Measurements from ENCODE around the gene TGFB1. TPM values are rescaled to one million over a fixed set of nuclear protein-coding genes. Genes with fewer than 3 reads are reported as not detected.

The TGFB1 gene
- total RNA-seq, 1 experiment from 2014 or later = 42.6 TPM

- Histone ChIP-seq H3K27ac (ENCODE audit: low read length) (no peak overlapping the region), H3K4me3 (ENCODE audit: low read depth in 2 of 2, low read length in 2 of 2) (no peak overlapping the region), H3K9me3 (ENCODE audit: control insufficient read depth, insufficient read depth, low read depth, low read length) (no peaks in the 10 kb centered on the region), H3K27me3 (ENCODE audit: control insufficient read depth, insufficient read depth, low read length) (no peaks in the 10 kb centered on the region), H3K36me3 (ENCODE audit: control insufficient read depth, insufficient read depth, low read length) (peaks cover 18% of the 10 kb centered on the region), H3K4me1 (ENCODE audit: control insufficient read depth, insufficient read depth, low read length) (no peaks in the 10 kb centered on the region)
- intact Hi-C loops (cut with micrococcal nuclease; ENCODE audit: unreplicated experiment) = no loop called here
- ATAC-seq (no peak), DNase-seq (ENCODE audit: low read depth, low spot score) (no peak)
- CTCF ChIA-PET = no interaction called here
- POLR2A ChIA-PET = no interaction called here
- BruUV-seq (replicated peaks) = no TSS peak
- no peak for TF ChIP-seq TCF7L2 (IDR thresholded peaks at IDR 0.05; ENCODE audit: low read depth, low read length)
- in situ Hi-C loops (cut with HindIII; ENCODE audit: low pct_unique_long_range_greater_than_20kb, low sequenced_read_pairs) = no loop called here
These were observed 64.8 kb downstream of the TGFB1 start for GRCh38 chr19:41288673-41289530.

Other genes starting within 250 kb of the TGFB1 start
- gene CYP2F1, start 239.5 kb downstream of the TGFB1 start, total RNA-seq (2021; ENCODE audit: unreplicated experiment) = not detected
- 8.5 TPM for gene CYP2S1, start 160.7 kb downstream of the TGFB1 start, total RNA-seq (2021; ENCODE audit: unreplicated experiment)
- 128 TPM for gene AXL, start 134.7 kb downstream of the TGFB1 start, total RNA-seq (2021; ENCODE audit: unreplicated experiment)
- 183 TPM for gene HNRNPUL1, start 89.5 kb downstream of the TGFB1 start, total RNA-seq (2021; ENCODE audit: unreplicated experiment)
- 25.5 TPM for gene CCDC97, start 43.8 kb downstream of the TGFB1 start, total RNA-seq (2021; ENCODE audit: unreplicated experiment)
- gene B9D2, start 10.2 kb upstream of the TGFB1 start, total RNA-seq (2021; ENCODE audit: unreplicated experiment) = 7.1 TPM
- 4.4 TPM for gene TMEM91, start 22.6 kb upstream of the TGFB1 start, total RNA-seq (2021; ENCODE audit: unreplicated experiment)
- gene EXOSC5, start 43.4 kb upstream of the TGFB1 start, total RNA-seq (2021; ENCODE audit: unreplicated experiment) = 25.2 TPM
- 11.2 TPM for gene BCKDHA, start 43.9 kb upstream of the TGFB1 start, total RNA-seq (2021; ENCODE audit: unreplicated experiment)
- gene B3GNT8, start 73.5 kb upstream of the TGFB1 start, total RNA-seq (2021; ENCODE audit: unreplicated experiment) = 0.10 TPM
- 37.5 TPM for gene DMAC2, start 86.0 kb upstream of the TGFB1 start, total RNA-seq (2021; ENCODE audit: unreplicated experiment)
- gene ERICH4, start 89.2 kb upstream of the TGFB1 start, total RNA-seq (2021; ENCODE audit: unreplicated experiment) = not detected
- not detected for gene CEACAM21, start 222.2 kb upstream of the TGFB1 start, total RNA-seq (2021; ENCODE audit: unreplicated experiment)